OCI-LY1 (cell line): Measurements from ENCODE around the gene LDLRAD4.

Experiments used
- H2AFZ ChIP-seq: fragments of 200-600 bp; sonication (generic), shearing (Covaris generic); 2 replicates; pipeline ENCODE4 v1.6.0; 2014; ENCODE audit warnings: antibody characterized with exemption, mild to moderate bottlenecking, low read length
- H3F3A ChIP-seq: fragments of 200-600 bp; sonication (generic), shearing (Covaris generic); 2 replicates; pipeline ENCODE4 v1.6.0; 2014; ENCODE audit warnings: mild to moderate bottlenecking, antibody characterized with exemption, low read length, moderate library complexity; ENCODE audit not compliant: insufficient read depth
- H3K27ac ChIP-seq: fragments of 200-600 bp; sonication (generic); 2 replicates; pipeline ENCODE4 v1.5.1; 2014; ENCODE audit warnings: low read length, mixed run types, mild to moderate bottlenecking, low read depth; ENCODE audit not compliant: poor library complexity, severe bottlenecking
- H3K27me3 ChIP-seq: fragments of 200-600 bp; sonication (generic); 2 replicates; pipeline ENCODE4 v1.6.0; 2014; ENCODE audit warnings: antibody characterized with exemption, mild to moderate bottlenecking, low read length, moderate library complexity; ENCODE audit not compliant: insufficient read depth
- H3K36me3 ChIP-seq: fragments of 200-600 bp; sonication (generic); 2 replicates; pipeline ENCODE4 v1.6.1; 2014; ENCODE audit warnings: mild to moderate bottlenecking, antibody characterized with exemption, low read length, moderate library complexity, mixed read lengths; ENCODE audit not compliant: insufficient read depth
- H3K4me1 ChIP-seq: fragments of 200-600 bp; sonication (generic); 2 replicates; pipeline ENCODE4 v1.5.1; 2014; ENCODE audit warnings: mild to moderate bottlenecking, low read length, moderate library complexity; ENCODE audit not compliant: insufficient read depth, severe bottlenecking
- H3K4me2 ChIP-seq: fragments of 200-600 bp; sonication (generic), shearing (Covaris generic); 2 replicates; pipeline ENCODE4 v1.6.1; 2014; ENCODE audit warnings: low read length
- H3K4me3 ChIP-seq: fragments of 200-600 bp; sonication (generic); 2 replicates; pipeline ENCODE4 v1.5.1; 2014; ENCODE audit warnings: low read length, low read depth, mild to moderate bottlenecking, mixed read lengths; ENCODE audit not compliant: poor library complexity, severe bottlenecking
- H3K79me2 ChIP-seq: fragments of 200-600 bp; shearing (Covaris generic); 2 replicates; pipeline ENCODE4 v1.6.1; 2016; ENCODE audit warnings: mixed run types, low read length, mixed read lengths; ENCODE audit not compliant: insufficient read depth
- H3K9ac ChIP-seq: fragments of 200-600 bp; sonication (generic), shearing (Covaris generic); 2 replicates; pipeline ENCODE4 v1.6.1; 2014; ENCODE audit warnings: mild to moderate bottlenecking, low read length, mixed read lengths
- H3K9me2 ChIP-seq: fragments of 200-600 bp; sonication (generic), shearing (Covaris generic); 2 replicates; pipeline ENCODE4 v1.6.1; 2014; ENCODE audit warnings: low read depth, mild to moderate bottlenecking, low read length, mixed read lengths
- H3K9me3 ChIP-seq: fragments of 200-600 bp; shearing (Covaris generic); 2 replicates; pipeline ENCODE4 v1.6.1; 2014; ENCODE audit warnings: low read length, mixed read lengths
- H4K20me1 ChIP-seq: fragments of 200-600 bp; sonication (generic), shearing (Covaris generic); 2 replicates; pipeline ENCODE4 v1.6.0; 2016; ENCODE audit warnings: mild to moderate bottlenecking, low read length; ENCODE audit not compliant: insufficient read depth
- CTCF ChIP-seq: fragments of 200-600 bp; sonication (generic), shearing (Covaris generic); IDR thresholded peaks from 2 replicates; pipeline ENCODE4 v1.5.1; 2017; ENCODE audit warnings: mild to moderate bottlenecking, antibody characterized with exemption, low read length, moderate library complexity, mixed read lengths
- EZH2 ChIP-seq: fragments of 200-600 bp; sonication (generic), shearing (Covaris generic); IDR thresholded peaks from 2 replicates; pipeline ENCODE4 v1.8.0; 2017; ENCODE audit warnings: borderline replicate concordance, mixed run types, mild to moderate bottlenecking, antibody characterized with exemption, low read length, moderate library complexity, mixed read lengths

The LDLRAD4 gene

GRCh38 chr18:13306583-13306982 is 88.0 kb downstream of the LDLRAD4 start:
- Histone ChIP-seq H3K9me3 (peaks cover 10% of the 10 kb centered on the region), H3K4me1 (no peaks in the 10 kb centered on the region), H2AFZ (no peak overlapping the region), H3K27me3 (peaks cover 38% of the 10 kb centered on the region), H3K4me3 (no peak overlapping the region), H3K79me2 (no peaks in the 10 kb centered on the region), H3K9me2 (no peaks in the 10 kb centered on the region), H3K4me2 (no peak overlapping the region), H3K36me3 (no peaks in the 10 kb centered on the region), H3K27ac (no peak overlapping the region), H4K20me1 (no peaks in the 10 kb centered on the region), H3K9ac (no peak overlapping the region), H3F3A (no peaks in the 10 kb centered on the region)
- TF ChIP-seq CTCF = no peak
- TF ChIP-seq EZH2 = no peak

GRCh38 chr18:13308369-13308768 is 89.8 kb downstream of the LDLRAD4 start:
- Histone ChIP-seq H3K9ac (no peak overlapping the region), H4K20me1 (no peaks in the 10 kb centered on the region), H3F3A (no peaks in the 10 kb centered on the region), H3K36me3 (no peaks in the 10 kb centered on the region), H3K27ac (no peak overlapping the region), H3K9me3 (peaks cover 10% of the 10 kb centered on the region), H3K4me1 (no peaks in the 10 kb centered on the region), H3K79me2 (no peaks in the 10 kb centered on the region), H3K9me2 (no peaks in the 10 kb centered on the region), H3K4me2 (no peak overlapping the region), H2AFZ (no peak overlapping the region), H3K27me3 (peaks cover 38% of the 10 kb centered on the region; the same call in 1 of the 2 replicates), H3K4me3 (no peak overlapping the region)
- TF ChIP-seq CTCF = no peak
- TF ChIP-seq EZH2 = no peak

- peaks cover 40% of the 10 kb centered on the region; the same call in 1 of the 2 replicates for H3K27me3 ChIP-seq
- H3K4me1 ChIP-seq = no peaks in the 10 kb centered on the region
- H3K27ac ChIP-seq = no peak overlapping the region
- no peak overlapping the region for H3K4me2 ChIP-seq
- H3K9ac ChIP-seq = no peak overlapping the region
- H3K9me3 ChIP-seq = peaks cover 13% of the 10 kb centered on the region
- H4K20me1 ChIP-seq = no peaks in the 10 kb centered on the region
- no peaks in the 10 kb centered on the region for H3F3A ChIP-seq
- no peak overlapping the region for H3K4me3 ChIP-seq
- TF ChIP-seq CTCF = no peak
- no peak for TF ChIP-seq EZH2
- no peak overlapping the region for H2AFZ ChIP-seq
- H3K79me2 ChIP-seq = no peaks in the 10 kb centered on the region
- H3K36me3 ChIP-seq = no peaks in the 10 kb centered on the region
- no peaks in the 10 kb centered on the region for H3K9me2 ChIP-seq
These were observed 90.6 kb downstream of the LDLRAD4 start for GRCh38 chr18:13309031-13309747.
